Calu3 (cell line): ENCODE measurements around the gene ACSL5. TPM values are rescaled to one million over a fixed set of nuclear protein-coding genes. Genes with fewer than 3 reads are reported as not detected.

Experiments
- BruUV-seq: library from RNA; stranded (reverse); fragments of 400-500 nt; replicated peaks from 2 replicates; lab custom pipeline; 2021; lab: Mats Ljungman, UMichigan
- CTCF ChIA-PET: fragments of 300-600 bp; sonication (Branson Sonifier 250); formaldehyde crosslinking; loops from one replicate; lab custom pipeline; 2022; ENCODE audit warnings: antibody characterized with exemption; lab: Charles Lee
- DNase-seq: peaks from one replicate; pipeline ENCODE4 v3.0.0; 2022
- H3K27ac Mint-ChIP-seq: one replicate; pipeline ENCODE4 v1.8.0; 2022; ENCODE audit warnings: mixed read lengths; ENCODE audit not compliant: unreplicated experiment
- H3K27me3 Mint-ChIP-seq: one replicate; pipeline ENCODE4 v1.8.0; 2022; ENCODE audit warnings: mixed read lengths; ENCODE audit not compliant: unreplicated experiment
- H3K36me3 Mint-ChIP-seq: one replicate; pipeline ENCODE4 v1.8.0; 2022; ENCODE audit warnings: mild to moderate bottlenecking, moderate library complexity, mixed read lengths; ENCODE audit not compliant: insufficient read depth, unreplicated experiment
- H3K4me1 Mint-ChIP-seq: one replicate; pipeline ENCODE4 v1.8.0; 2022; ENCODE audit warnings: mild to moderate bottlenecking, low read depth, mixed read lengths; ENCODE audit not compliant: unreplicated experiment
- H3K4me3 Mint-ChIP-seq: one replicate; pipeline ENCODE4 v1.8.0; 2022; ENCODE audit warnings: mild to moderate bottlenecking, low read depth, moderate library complexity, mixed read lengths; ENCODE audit not compliant: unreplicated experiment
- H3K9me3 Mint-ChIP-seq: one replicate; pipeline ENCODE4 v1.8.0; 2022; ENCODE audit warnings: low read depth, mixed read lengths; ENCODE audit not compliant: unreplicated experiment
- CTCF ChIP-seq: fragments of 200-600 bp; IDR thresholded peaks from one replicate; pipeline ENCODE4 v1.8.0; 2022; ENCODE audit warnings: antibody characterized with exemption; ENCODE audit not compliant: unreplicated experiment
- intact Hi-C: fragments of 100-400 bp; cut with micrococcal nuclease; formaldehyde crosslinking; loops from one replicate; pipeline ENCODE4 v1.10.0; 2022; ENCODE audit not compliant: unreplicated experiment
- total RNA-seq: library from RNA; stranded (reverse); gene quantifications from 2 replicates; pipeline ENCODE4 v1.2.3, GENCODE V29; 2022

ACSL5 gene
- total RNA-seq, 1 experiment from 2014 or later = 35.3 TPM

- Mint-ChIP-seq H3K36me3 (no peaks in the 10 kb centered on the region), H3K4me3 (no peak overlapping the region), H3K9me3 (no peaks in the 10 kb centered on the region), H3K4me1 (no peaks in the 10 kb centered on the region), H3K27me3 (no peaks in the 10 kb centered on the region), H3K27ac (no peak overlapping the region)
- no peak for TF ChIP-seq CTCF
- no peak for DNase-seq
- BruUV-seq = no TSS peak
- CTCF ChIA-PET = no interaction called here
- intact Hi-C loops = no loop called here
Observed at GRCh38 chr10:112343056-112343806, 30.7 kb upstream of the ACSL5 start.

- no peak for DNase-seq
- no peaks in the 10 kb centered on the region for H3K9me3 Mint-ChIP-seq
- BruUV-seq = no TSS peak
- intact Hi-C loops = no loop called here
- TF ChIP-seq CTCF = no peak
- H3K4me3 Mint-ChIP-seq = no peak overlapping the region
- H3K4me1 Mint-ChIP-seq = no peaks in the 10 kb centered on the region
- H3K27ac Mint-ChIP-seq = no peak overlapping the region
- CTCF ChIA-PET = no interaction called here
- no peaks in the 10 kb centered on the region for H3K27me3 Mint-ChIP-seq
- no peaks in the 10 kb centered on the region for H3K36me3 Mint-ChIP-seq
Observed at GRCh38 chr10:112344261-112344660, 29.7 kb upstream of the ACSL5 start.

GRCh38 chr10:112345202-112345601 is 28.7 kb upstream of the ACSL5 start:
- intact Hi-C loops = no loop called here
- CTCF ChIA-PET = interaction anchor here (0.6 kb wide), 1 partner anchor 728 kb away, joined by 3 read pairs; no protein-coding TSS in a partner anchor
- no TSS peak for BruUV-seq
- Mint-ChIP-seq H3K27ac (no peak overlapping the region), H3K27me3 (no peaks in the 10 kb centered on the region), H3K9me3 (no peaks in the 10 kb centered on the region), H3K36me3 (no peaks in the 10 kb centered on the region), H3K4me3 (no peak overlapping the region), H3K4me1 (no peaks in the 10 kb centered on the region)
- no peak for TF ChIP-seq CTCF
- DNase-seq = no peak

- Mint-ChIP-seq H3K4me3 (no peak overlapping the region), H3K27me3 (no peaks in the 10 kb centered on the region), H3K9me3 (no peaks in the 10 kb centered on the region), H3K27ac (no peak overlapping the region), H3K4me1 (no peaks in the 10 kb centered on the region), H3K36me3 (no peaks in the 10 kb centered on the region)
- no peak for DNase-seq
- no TSS peak for BruUV-seq
- no peak for TF ChIP-seq CTCF
- intact Hi-C loops = no loop called here
- CTCF ChIA-PET = no interaction called here
Observed at GRCh38 chr10:112345743-112346142, 28.2 kb upstream of the ACSL5 start.
